IMR-90 (cell line): ENCODE results near the gene TRAF3IP3. TPM values are rescaled to one million over a fixed set of nuclear protein-coding genes. Genes with fewer than 3 reads are reported as not detected.
A peak's percentile ranks its signal among the peaks of the same experiment; 100 is the strongest.

ENCODE experiments used
- ATAC-seq: fragments of 200-7000 bp; cut with Tn5 transposase; 2 replicates; pipeline ENCODE4 v1.9.1; 2020; ENCODE audit warnings: low read depth, mild to moderate bottlenecking, moderate library complexity
- BruUV-seq: library from RNA; stranded (reverse); fragments of 400-500 nt; replicated peaks from 2 replicates; lab custom pipeline; 2021; lab: Mats Ljungman, UMichigan
- CTCF ChIA-PET: fragments of 300-600 bp; formaldehyde crosslinking; extraction: SDS; loops from one replicate; lab custom pipeline; 2021; ENCODE audit warnings: antibody characterized with exemption; lab: Yijun Ruan, JAX
- POLR2A ChIA-PET: fragments of 300-600 bp; sonication (Branson Sonifier 250); formaldehyde crosslinking; loops from one replicate; lab custom pipeline; 2022; ENCODE audit warnings: antibody characterized with exemption; ENCODE audit not compliant: unreplicated experiment; lab: Charles Lee
- DNase-seq: peaks from one replicate; pipeline ENCODE4 v3.0.0; 2013
- H2AFZ ChIP-seq: replicated peaks from 2 replicates; pipeline ENCODE3; 2013; ENCODE audit warnings: low read length, mild to moderate bottlenecking; ENCODE audit not compliant: poor library complexity
- H2AK5ac ChIP-seq: 2 replicates; pipeline ENCODE4 v1.6.1; 2013; ENCODE audit warnings: low read depth, low read length, inconsistent platforms
- H2AK9ac ChIP-seq: replicated peaks from 2 replicates; pipeline ENCODE3; 2013; ENCODE audit warnings: mild to moderate bottlenecking, low read depth, low read length, moderate library complexity; ENCODE audit not compliant: poor library complexity
- H2BK120ac ChIP-seq: 2 replicates; pipeline ENCODE4 v1.6.1; 2013; ENCODE audit warnings: low read depth, low read length, inconsistent platforms
- H2BK15ac ChIP-seq: 3 replicates; pipeline ENCODE4 v1.6.1; 2013; ENCODE audit warnings: low read depth, low read length, inconsistent platforms
- H2BK20ac ChIP-seq: 2 replicates; pipeline ENCODE4 v1.6.1; 2013; ENCODE audit warnings: low read depth, mild to moderate bottlenecking, inconsistent platforms, low read length, moderate library complexity
- H2BK5ac ChIP-seq: 2 replicates; pipeline ENCODE4 v1.6.1; 2013; ENCODE audit warnings: mild to moderate bottlenecking, low read depth, low read length, inconsistent platforms; ENCODE audit not compliant: poor library complexity, severe bottlenecking
- H3K14ac ChIP-seq: replicated peaks from 2 replicates; pipeline ENCODE4 v1.6.1; 2013; ENCODE audit warnings: low read depth, low read length, inconsistent platforms
- H3K18ac ChIP-seq: 2 replicates; pipeline ENCODE4 v1.6.1; 2013; ENCODE audit warnings: low read depth, low read length, control low read depth
- H3K23ac ChIP-seq: 2 replicates; pipeline ENCODE4 v1.6.1; 2013; ENCODE audit warnings: low read depth, low read length, inconsistent platforms
- H3K27ac ChIP-seq: 2 replicates; pipeline ENCODE4 v1.5.1; 2013; ENCODE audit warnings: mild to moderate bottlenecking, control low read depth, low read length; ENCODE audit not compliant: insufficient read depth
- H3K27me3 ChIP-seq: 2 replicates; pipeline ENCODE4 v1.6.1; 2013; ENCODE audit warnings: low read length; ENCODE audit not compliant: control insufficient read depth, insufficient read depth
- H3K36me3 ChIP-seq: 2 replicates; pipeline ENCODE4 v1.6.1; 2013; ENCODE audit warnings: low read length, mixed read lengths; ENCODE audit not compliant: control insufficient read depth, insufficient read depth
- H3K4ac ChIP-seq: 2 replicates; pipeline ENCODE4 v1.6.1; 2013; ENCODE audit warnings: low read depth, low read length, inconsistent platforms
- H3K4me1 ChIP-seq: 2 replicates; pipeline ENCODE4 v1.6.1; 2013; ENCODE audit warnings: low read length, mixed read lengths; ENCODE audit not compliant: control insufficient read depth, insufficient read depth
- H3K4me2 ChIP-seq: 2 replicates; pipeline ENCODE4 v1.6.1; 2013; ENCODE audit warnings: low read depth, mild to moderate bottlenecking, control low read depth, low read length, moderate library complexity
- H3K4me3 ChIP-seq: 2 replicates; pipeline ENCODE4 v1.5.1; 2013; ENCODE audit warnings: low read depth, mild to moderate bottlenecking, control low read depth, low read length, moderate library complexity; ENCODE audit not compliant: insufficient read depth
- H3K56ac ChIP-seq: 2 replicates; pipeline ENCODE4 v1.6.1; 2013; ENCODE audit warnings: low read length, inconsistent platforms; ENCODE audit not compliant: insufficient read depth; ENCODE audit errors: extremely low read depth
- H3K79me1 ChIP-seq, 2 experiments: 2 replicates each; pipeline ENCODE4 v1.6.1; 2013; ENCODE audit warnings: low read length in 2 of 2, inconsistent platforms in 1 of 2, low read depth in 1 of 2
- H3K9ac ChIP-seq: 2 replicates; pipeline ENCODE4 v1.6.1; 2013; ENCODE audit warnings: low read depth, low read length, control low read depth
- H3K9me1 ChIP-seq: 2 replicates; pipeline ENCODE4 v1.6.1; 2013; ENCODE audit warnings: low read length, inconsistent platforms; ENCODE audit not compliant: insufficient read depth
- H3K9me3 ChIP-seq: 2 replicates; pipeline ENCODE4 v1.6.1; 2013; ENCODE audit warnings: low read length; ENCODE audit not compliant: control insufficient read depth, insufficient read depth
- H4K20me1 ChIP-seq: 2 replicates; pipeline ENCODE4 v1.6.1; 2013; ENCODE audit warnings: low read length, inconsistent platforms; ENCODE audit not compliant: insufficient read depth
- H4K5ac ChIP-seq: 2 replicates; pipeline ENCODE4 v1.6.1; 2013; ENCODE audit warnings: mild to moderate bottlenecking, low read depth, low read length, control low read depth
- H4K8ac ChIP-seq, 2 experiments: 2 replicates each; pipeline ENCODE4 v1.6.1; 2013; ENCODE audit warnings: low read depth in 2 of 2, low read length in 2 of 2, control low read depth in 1 of 2, inconsistent platforms in 1 of 2
- H4K91ac ChIP-seq: 2 replicates; pipeline ENCODE4 v1.6.1; 2013; ENCODE audit warnings: low read depth, low read length, inconsistent platforms; ENCODE audit not compliant: insufficient read depth
- CHD1 ChIP-seq: IDR thresholded peaks from 2 replicates; pipeline ENCODE4 v1.6.1; 2012; ENCODE audit warnings: low read depth, low read length, improper control_type of control experiment
- MAFK ChIP-seq: IDR thresholded peaks from 2 replicates; pipeline ENCODE4 v1.6.1; 2012; ENCODE audit warnings: low read depth, low read length, improper control_type of control experiment
- NFE2L2 ChIP-seq: fragments of 150-350 bp; IDR thresholded peaks from 2 replicates; pipeline ENCODE4 v1.6.1; 2016; ENCODE audit warnings: low read depth, mild to moderate bottlenecking, low read length
- POLR2A ChIP-seq: IDR thresholded peaks from 2 replicates; pipeline ENCODE4 v1.6.1; 2012; ENCODE audit warnings: mild to moderate bottlenecking, low read depth, low read length
- RFX5 ChIP-seq: IDR thresholded peaks from 2 replicates; pipeline ENCODE4 v1.8.0; 2012; ENCODE audit warnings: low read depth, mild to moderate bottlenecking, low read length, moderate library complexity
- WGBS, 2 experiments: methylation state at CpG; one replicate each; pipeline versions ENCODE4 v1.1.5 to v1.1.7; 2013; ENCODE audit warnings: missing lambda C conversion rate in 2 of 2; ENCODE audit not compliant: insufficient read length in 1 of 2; ENCODE audit errors: extremely low coverage in 2 of 2; 5-methylcytosine and 5-hydroxymethylcytosine counted together
- dilution Hi-C: fragments of 300-500 bp; cut with HindIII; formaldehyde crosslinking; loops from one replicate; pipeline ENCODE4 v1.14.3; 2018; ENCODE audit warnings: low sequenced_read_pairs; ENCODE audit not compliant: unreplicated experiment
- in situ Hi-C: fragments of 300-500 bp; cut with MboI; formaldehyde crosslinking; loops from 3 replicates; pipeline ENCODE4 v1.14.3; 2019; ENCODE audit warnings: low sequenced_read_pairs, inconsistent platforms, mixed read lengths
- intact Hi-C: fragments of 100-400 bp; cut with micrococcal nuclease; formaldehyde crosslinking; loops from 2 replicates; pipeline ENCODE4 v1.10.0; 2022
- polyA plus RNA-seq, 3 experiments: library from polyadenylated mRNA; depleted of rRNA; stranded (reverse); fragments of >200 nt; gene quantifications; 2 replicates each; pipeline ENCODE4 v1.2.3, GENCODE V29; 2012; ENCODE audit warnings: low replicate concordance in 1 of 3
- total RNA-seq: library from RNA; depleted of rRNA; stranded (reverse); fragments of >200 nt; gene quantifications from 2 replicates; pipeline ENCODE4 v1.2.3, GENCODE V29; 2012
- TF ChIP-seq, protein P1 (sequence below): fragments of 150-350 bp; IDR thresholded peaks from 2 replicates; pipeline ENCODE4 v1.6.1; 2016; ENCODE audit warnings: low read depth, mild to moderate bottlenecking, low read length, moderate library complexity, borderline replicate concordance
- TF ChIP-seq, protein P2 (sequence below): fragments of 150-350 bp; IDR thresholded peaks from 2 replicates; pipeline ENCODE4 v1.6.1; 2017; ENCODE audit warnings: mild to moderate bottlenecking, antibody characterized with exemption, low read length, low read depth

The TRAF3IP3 gene
- total and polyA plus RNA-seq, 2 of the 4 experiments (the other 2 are of a cell fraction) = 0.12 to 0.18 TPM

DNA sequence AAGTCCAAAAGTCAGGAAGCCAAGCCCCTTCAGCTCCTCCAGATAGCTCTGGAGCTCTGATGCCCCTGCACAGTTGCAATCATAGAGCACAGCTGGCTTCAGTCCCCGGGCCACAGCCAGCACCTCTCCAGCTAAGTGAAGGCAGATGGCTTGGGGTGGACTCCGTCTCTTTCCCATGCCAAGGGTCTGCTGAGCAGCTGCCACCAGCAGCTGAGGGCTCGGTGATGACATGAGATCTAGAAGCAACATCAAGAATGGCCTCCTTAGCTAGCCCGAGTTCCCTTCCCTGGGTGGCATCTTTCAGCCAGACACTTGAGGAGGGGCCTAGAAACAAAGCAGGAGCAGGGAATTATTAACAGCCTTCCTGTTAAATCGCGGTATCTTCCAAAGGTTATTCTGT is 27.5 kb downstream of the TRAF3IP3 start:
- no peak overlapping the region for H3K27ac ChIP-seq
- POLR2A ChIA-PET = no interaction called here
- ATAC-seq = no peak

More for the DNA sequence above, 27.5 kb downstream of the TRAF3IP3 start:
- no peak overlapping the region for H2BK15ac ChIP-seq
- intact Hi-C loops (no loop called here), dilution Hi-C loops (no loop called here), in situ Hi-C loops (no loop called here)
- peaks cover 7 to 20% of the 10 kb centered on the region in 2 experiments; a peak in 3 of 4 replicates for H3K79me1 ChIP-seq
- H2AK5ac ChIP-seq = no peak overlapping the region
- H3K4me1 ChIP-seq = no peaks in the 10 kb centered on the region; the same call in 1 of the 2 replicates
- no peaks in the 10 kb centered on the region for H3K9me3 ChIP-seq
- 65% methylated on average over 4 of the region's 6 CpGs; no CpG with 5 or more reads in 1 of the 2 experiments for WGBS, 2 experiments
- BruUV-seq = no TSS peak
- no peak overlapping the region for H3K23ac ChIP-seq
- H3K18ac ChIP-seq = no peak overlapping the region
- H2AK9ac ChIP-seq = no peak overlapping the region
- CTCF ChIA-PET = no interaction called here
- H2BK120ac ChIP-seq = no peak overlapping the region
- no peak overlapping the region; the same call in 1 of the 2 replicates for H3K14ac ChIP-seq
- no peak overlapping the region for H4K5ac ChIP-seq
- no peak overlapping the region for H3K4ac ChIP-seq
- H3K9me1 ChIP-seq = peaks cover 8% of the 10 kb centered on the region; the same call in 1 of the 2 replicates
- no peaks in the 10 kb centered on the region for H4K20me1 ChIP-seq
- H3K4me2 ChIP-seq = peak overlapping the region; percentile 88
- no peak overlapping the region for H2BK20ac ChIP-seq
- no peak overlapping the region for H2AFZ ChIP-seq
- H3K9ac ChIP-seq = peak overlapping the region; percentile 93; the same call in 1 of the 2 replicates
- H3K36me3 ChIP-seq = no peaks in the 10 kb centered on the region
- no peak for DNase-seq
- H2BK5ac ChIP-seq = no peak overlapping the region
- peak overlapping the region in 1 of 2 experiments; percentile 92; a peak in 1 of 4 replicates for H4K8ac ChIP-seq
- TF ChIP-seq, protein P1, sequence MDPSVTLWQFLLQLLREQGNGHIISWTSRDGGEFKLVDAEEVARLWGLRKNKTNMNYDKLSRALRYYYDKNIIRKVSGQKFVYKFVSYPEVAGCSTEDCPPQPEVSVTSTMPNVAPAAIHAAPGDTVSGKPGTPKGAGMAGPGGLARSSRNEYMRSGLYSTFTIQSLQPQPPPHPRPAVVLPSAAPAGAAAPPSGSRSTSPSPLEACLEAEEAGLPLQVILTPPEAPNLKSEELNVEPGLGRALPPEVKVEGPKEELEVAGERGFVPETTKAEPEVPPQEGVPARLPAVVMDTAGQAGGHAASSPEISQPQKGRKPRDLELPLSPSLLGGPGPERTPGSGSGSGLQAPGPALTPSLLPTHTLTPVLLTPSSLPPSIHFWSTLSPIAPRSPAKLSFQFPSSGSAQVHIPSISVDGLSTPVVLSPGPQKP = no peak
- TF ChIP-seq NFE2L2 = no peak
- no peak for TF ChIP-seq POLR2A
- TF ChIP-seq, protein P2, sequence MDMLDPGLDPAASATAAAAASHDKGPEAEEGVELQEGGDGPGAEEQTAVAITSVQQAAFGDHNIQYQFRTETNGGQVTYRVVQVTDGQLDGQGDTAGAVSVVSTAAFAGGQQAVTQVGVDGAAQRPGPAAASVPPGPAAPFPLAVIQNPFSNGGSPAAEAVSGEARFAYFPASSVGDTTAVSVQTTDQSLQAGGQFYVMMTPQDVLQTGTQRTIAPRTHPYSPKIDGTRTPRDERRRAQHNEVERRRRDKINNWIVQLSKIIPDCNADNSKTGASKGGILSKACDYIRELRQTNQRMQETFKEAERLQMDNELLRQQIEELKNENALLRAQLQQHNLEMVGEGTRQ = no peak
- no peak for TF ChIP-seq MAFK
- TF ChIP-seq RFX5 = no peak
- no peak for TF ChIP-seq CHD1
- no peak overlapping the region for H4K91ac ChIP-seq
- H3K4me3 ChIP-seq = no peak overlapping the region
- H3K27me3 ChIP-seq = no peaks in the 10 kb centered on the region
- no peak overlapping the region for H3K56ac ChIP-seq
